Common myeloid progenitor, CD34-positive (primary cell): ENCODE results near the gene CAMSAP3.

Experiments
- CTCF ChIA-PET: fragments of 350-600 bp; sonication (Branson Sonifier 250); formaldehyde crosslinking; loops from one replicate; lab custom pipeline; 2021; ENCODE audit warnings: antibody characterized with exemption; lab: Charles Lee
- POLR2A ChIA-PET: fragments of 350-600 bp; sonication (Branson Sonifier 250); formaldehyde crosslinking; loops from one replicate; lab custom pipeline; 2021; ENCODE audit warnings: antibody characterized with exemption; lab: Charles Lee
- DNase-seq, 3 donors: peaks; one replicate each; pipeline versions ENCODE4 v3.0.0 to v3.0.0-alpha.2; 2013
- H3K27ac ChIP-seq, 2 experiments: 1 replicate in 1 of 2; 2 replicates in 1 of 2; pipeline ENCODE4 v1.7.0; 2013; ENCODE audit warnings: inconsistent platforms in 2 of 2, low read length in 2 of 2, mild to moderate bottlenecking in 2 of 2, low read depth in 1 of 2, moderate library complexity in 1 of 2; ENCODE audit not compliant: severe bottlenecking in 2 of 2, insufficient read depth in 1 of 2, poor library complexity in 1 of 2
- H3K27me3 ChIP-seq, 5 experiments: replicated peaks in 2 of 5; 1 replicate in 3 of 5; 2 replicates in 2 of 5; pipeline versions ENCODE4 v1.6.1 to v1.7.0; 2013; ENCODE audit warnings: low read length in 4 of 5, mild to moderate bottlenecking in 2 of 5, moderate library complexity in 2 of 5, inconsistent platforms in 1 of 5; ENCODE audit not compliant: insufficient read depth in 5 of 5, control insufficient read depth in 4 of 5
- H3K36me3 ChIP-seq, 4 experiments: 1 replicate in 2 of 4; 2 replicates in 2 of 4; pipeline versions ENCODE4 v1.6.1 to v1.7.0; 2013; ENCODE audit warnings: low read length in 3 of 4, control low read depth in 1 of 4, mild to moderate bottlenecking in 1 of 4; ENCODE audit not compliant: control insufficient read depth in 4 of 4, insufficient read depth in 4 of 4
- H3K4me1 ChIP-seq, 4 experiments: 1 replicate in 3 of 4; 2 replicates in 1 of 4; pipeline versions ENCODE4 v1.6.1 to v1.7.1; 2013; ENCODE audit warnings: low read length in 3 of 4, mild to moderate bottlenecking in 3 of 4, control low read depth in 1 of 4, inconsistent platforms in 1 of 4, moderate library complexity in 1 of 4; ENCODE audit not compliant: control insufficient read depth in 4 of 4, insufficient read depth in 4 of 4; ENCODE audit errors: control extremely low read depth in 1 of 4
- H3K4me3 ChIP-seq, 7 experiments: 1 replicate in 4 of 7; 2 replicates in 3 of 7; pipeline versions ENCODE4 v1.5.1 to v1.7.0; 2013; ENCODE audit warnings: mild to moderate bottlenecking in 7 of 7, low read length in 6 of 7, moderate library complexity in 6 of 7, inconsistent platforms in 2 of 7, low read depth in 2 of 7, control low read depth in 1 of 7; ENCODE audit not compliant: insufficient read depth in 4 of 7, control insufficient read depth in 1 of 7; ENCODE audit errors: extremely low read depth in 1 of 7
- H3K9me3 ChIP-seq, 5 experiments: 1 replicate in 4 of 5; 2 replicates in 1 of 5; pipeline versions ENCODE4 v1.6.1 to v1.7.1; 2013; ENCODE audit warnings: low read length in 4 of 5, mild to moderate bottlenecking in 2 of 5, inconsistent platforms in 1 of 5, low read depth in 1 of 5, moderate library complexity in 1 of 5; ENCODE audit not compliant: control insufficient read depth in 4 of 5, insufficient read depth in 2 of 5; ENCODE audit errors: control extremely low read depth in 1 of 5
- WGBS: methylation state at CpG from one replicate; pipeline ENCODE4 v1.1.5; 2013; ENCODE audit not compliant: insufficient coverage; 5-methylcytosine and 5-hydroxymethylcytosine counted together

The CAMSAP3 gene

DNA sequence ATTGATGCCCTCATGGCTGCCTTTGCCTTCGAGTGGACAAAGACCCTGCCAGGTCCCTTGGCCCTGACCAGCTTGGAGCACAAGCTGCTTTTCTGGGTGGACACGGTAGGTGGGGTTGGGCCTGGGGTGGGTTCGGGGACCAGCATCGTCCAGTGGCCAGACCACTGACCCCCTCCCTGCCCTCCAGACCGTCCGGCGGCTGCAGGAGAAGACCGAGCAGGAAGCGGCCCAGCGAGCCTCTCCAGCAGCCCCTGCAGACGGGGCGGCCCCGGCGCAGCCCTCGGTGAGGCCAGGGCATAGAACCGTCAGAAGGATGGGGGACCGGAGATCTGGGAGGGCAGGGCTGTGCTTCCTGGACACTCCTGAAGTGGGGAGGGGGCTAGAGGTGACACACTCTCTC lies 10.6 kb downstream of the CAMSAP3 start:
- Histone ChIP-seq H3K27me3 (peaks cover 0 to 3% (median 0%) of the 10 kb centered on the region in 5 experiments), H3K36me3 (no peaks in the 10 kb centered on the region), H3K4me1 (no peaks in the 10 kb centered on the region), H3K4me3 (no peak overlapping the region), H3K27ac (no peak overlapping the region), H3K9me3 (no peaks in the 10 kb centered on the region)
- DNase-seq, result no peak
- CTCF ChIA-PET, result no interaction called here
- POLR2A ChIA-PET, result no interaction called here
- 97% methylated on average over 14 of the region's 17 CpGs for WGBS

DNA sequence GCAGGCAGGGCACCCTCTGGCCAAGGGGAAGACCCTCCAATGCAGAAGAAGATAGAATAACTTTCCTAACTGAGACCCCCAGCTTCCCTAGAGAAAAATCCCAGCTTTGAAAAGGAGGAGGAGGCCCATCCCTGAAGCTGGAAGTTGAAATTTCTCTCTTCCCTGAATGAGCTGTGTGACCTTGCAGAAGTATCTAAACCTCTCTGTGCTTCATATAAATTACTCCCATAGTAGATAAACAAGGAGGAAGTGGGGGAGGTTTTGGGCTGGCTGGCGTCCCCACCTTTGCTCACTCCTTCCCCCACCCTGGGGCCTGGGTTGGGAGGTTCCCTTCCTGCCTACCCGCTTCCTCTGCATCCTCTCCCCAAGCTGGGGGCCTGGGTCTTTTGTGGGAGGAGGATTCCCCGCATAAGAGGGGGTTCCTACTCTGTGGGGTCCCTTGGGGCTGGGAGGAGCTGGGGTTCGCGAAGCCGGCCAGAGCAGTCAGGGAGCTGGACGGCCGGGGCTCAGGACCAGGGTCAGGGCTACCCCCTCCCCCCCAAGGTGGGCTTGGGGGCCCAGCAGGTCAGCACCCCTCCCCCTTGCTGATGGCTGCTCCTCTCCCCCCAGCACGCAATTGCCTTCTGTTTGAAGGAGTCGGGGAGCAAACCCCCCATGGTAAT lies 11.7 kb downstream of the CAMSAP3 start:
- Histone ChIP-seq H3K27me3 (peaks cover 0 to 3% (median 0%) of the 10 kb centered on the region in 5 experiments), H3K4me3 (no peak overlapping the region), H3K9me3 (no peaks in the 10 kb centered on the region), H3K27ac (no peak overlapping the region), H3K4me1 (no peaks in the 10 kb centered on the region), H3K36me3 (no peaks in the 10 kb centered on the region)
- ChIA-PET CTCF (interaction anchor here (0.5 kb wide), 1 partner anchor 403 kb away, joined by 4 read pairs; no protein-coding TSS in a partner anchor), POLR2A (no interaction called here)
- no peak for DNase-seq
- WGBS, result no CpG with 5 or more reads among the region's 10 CpGs

DNA sequence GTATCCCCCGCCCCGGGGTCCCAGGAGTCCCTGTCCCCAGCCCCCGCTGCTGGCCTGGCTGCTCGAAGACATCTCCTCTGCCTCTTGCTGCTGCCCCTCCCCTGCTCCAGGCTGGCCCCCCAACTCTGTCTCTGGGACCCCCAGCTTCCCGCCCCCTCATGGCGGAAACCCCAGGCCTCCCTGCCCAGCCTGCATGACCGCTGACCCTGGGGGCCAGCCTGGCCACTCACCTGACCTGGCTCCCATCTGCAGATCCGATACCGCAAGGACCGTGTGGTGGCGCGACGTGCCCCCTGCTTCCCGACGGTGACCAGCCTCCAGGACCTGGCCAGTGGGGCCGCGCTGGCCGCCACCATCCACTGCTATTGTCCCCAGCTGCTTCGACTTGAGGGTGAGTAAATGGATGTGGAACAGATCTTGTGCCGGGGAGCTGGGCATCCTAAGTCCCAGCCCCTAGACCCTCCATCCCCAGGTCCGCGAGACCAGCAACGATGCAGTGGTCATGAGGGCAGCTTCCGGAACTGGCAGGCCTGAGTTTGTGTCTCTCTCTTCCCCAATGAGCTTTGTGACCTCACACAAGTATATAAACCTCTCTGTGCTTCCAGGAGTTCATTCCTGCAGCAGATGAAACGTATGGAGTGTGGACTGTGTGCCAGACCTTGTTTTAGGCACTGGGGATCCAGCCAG lies 12.4 kb downstream of the CAMSAP3 start:
- Histone ChIP-seq H3K27me3 (peaks cover 0 to 3% (median 0%) of the 10 kb centered on the region in 5 experiments), H3K4me1 (no peaks in the 10 kb centered on the region), H3K9me3 (no peaks in the 10 kb centered on the region), H3K36me3 (no peaks in the 10 kb centered on the region), H3K27ac (no peak overlapping the region), H3K4me3 (no peak overlapping the region)
- over 99% methylated on average over 17 of the region's 25 CpGs for WGBS
- ChIA-PET POLR2A (no interaction called here), CTCF (no interaction called here)
- DNase-seq, result no peak

DNA sequence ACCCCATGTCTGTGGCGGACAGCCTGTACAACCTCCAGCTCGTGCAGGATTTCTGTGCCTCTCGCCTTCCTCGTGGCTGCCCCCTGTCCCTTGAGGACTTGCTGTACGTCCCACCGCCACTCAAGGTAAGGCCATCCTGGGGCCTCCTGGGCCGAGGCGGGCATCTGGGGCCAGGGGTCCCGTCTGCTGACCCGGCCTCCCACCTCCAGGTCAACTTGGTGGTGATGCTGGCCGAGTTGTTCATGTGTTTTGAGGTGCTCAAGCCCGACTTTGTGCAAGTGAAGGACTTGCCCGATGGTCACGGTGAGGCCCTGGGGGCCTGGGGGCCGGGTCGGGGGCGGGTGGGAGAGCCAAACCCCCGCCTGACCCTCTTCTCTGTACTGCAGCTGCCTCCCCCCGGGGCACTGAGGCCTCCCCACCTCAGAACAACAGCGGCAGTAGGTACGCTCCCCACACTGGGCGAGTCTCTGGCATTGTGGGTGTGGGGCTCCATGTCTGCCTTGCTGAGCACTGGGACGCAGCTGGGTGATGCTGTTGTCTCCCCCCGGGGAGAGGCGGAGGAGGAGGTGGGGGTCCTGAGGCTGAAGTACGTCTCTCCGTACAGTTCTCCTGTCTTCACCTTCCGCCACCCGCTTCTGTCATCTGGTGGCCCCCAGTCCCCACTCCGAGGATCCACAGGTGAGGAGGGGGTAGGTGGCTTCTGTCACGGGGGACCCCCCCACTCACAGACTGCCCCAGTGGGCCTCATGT lies 15.0 kb downstream of the CAMSAP3 start:
- 95% methylated on average over 18 of the region's 31 CpGs for WGBS

GRCh38 chr19:7611541-7612279 lies 16.0 kb downstream of the CAMSAP3 start:
- DNase-seq, result no peak
- no peaks in the 10 kb centered on the region for H3K4me1 ChIP-seq
- 96% methylated on average over 41 of the region's 41 CpGs for WGBS
- no peak overlapping the region for H3K4me3 ChIP-seq
- no peak overlapping the region for H3K27ac ChIP-seq
- CTCF ChIA-PET, result no interaction called here
- H3K36me3 ChIP-seq, result no peaks in the 10 kb centered on the region
- POLR2A ChIA-PET, result no interaction called here
- no peaks in the 10 kb centered on the region for H3K9me3 ChIP-seq
- H3K27me3 ChIP-seq, result no peaks in the 10 kb centered on the region

More for the DNA sequence above, 15.0 kb downstream of the CAMSAP3 start:
- CTCF ChIA-PET, result no interaction called here
- Histone ChIP-seq H3K9me3 (no peaks in the 10 kb centered on the region), H3K4me3 (no peak overlapping the region), H3K27me3 (no peaks in the 10 kb centered on the region), H3K36me3 (no peaks in the 10 kb centered on the region), H3K27ac (no peak overlapping the region), H3K4me1 (no peaks in the 10 kb centered on the region)
- DNase-seq, result no peak
- POLR2A ChIA-PET, result no interaction called here

DNA sequence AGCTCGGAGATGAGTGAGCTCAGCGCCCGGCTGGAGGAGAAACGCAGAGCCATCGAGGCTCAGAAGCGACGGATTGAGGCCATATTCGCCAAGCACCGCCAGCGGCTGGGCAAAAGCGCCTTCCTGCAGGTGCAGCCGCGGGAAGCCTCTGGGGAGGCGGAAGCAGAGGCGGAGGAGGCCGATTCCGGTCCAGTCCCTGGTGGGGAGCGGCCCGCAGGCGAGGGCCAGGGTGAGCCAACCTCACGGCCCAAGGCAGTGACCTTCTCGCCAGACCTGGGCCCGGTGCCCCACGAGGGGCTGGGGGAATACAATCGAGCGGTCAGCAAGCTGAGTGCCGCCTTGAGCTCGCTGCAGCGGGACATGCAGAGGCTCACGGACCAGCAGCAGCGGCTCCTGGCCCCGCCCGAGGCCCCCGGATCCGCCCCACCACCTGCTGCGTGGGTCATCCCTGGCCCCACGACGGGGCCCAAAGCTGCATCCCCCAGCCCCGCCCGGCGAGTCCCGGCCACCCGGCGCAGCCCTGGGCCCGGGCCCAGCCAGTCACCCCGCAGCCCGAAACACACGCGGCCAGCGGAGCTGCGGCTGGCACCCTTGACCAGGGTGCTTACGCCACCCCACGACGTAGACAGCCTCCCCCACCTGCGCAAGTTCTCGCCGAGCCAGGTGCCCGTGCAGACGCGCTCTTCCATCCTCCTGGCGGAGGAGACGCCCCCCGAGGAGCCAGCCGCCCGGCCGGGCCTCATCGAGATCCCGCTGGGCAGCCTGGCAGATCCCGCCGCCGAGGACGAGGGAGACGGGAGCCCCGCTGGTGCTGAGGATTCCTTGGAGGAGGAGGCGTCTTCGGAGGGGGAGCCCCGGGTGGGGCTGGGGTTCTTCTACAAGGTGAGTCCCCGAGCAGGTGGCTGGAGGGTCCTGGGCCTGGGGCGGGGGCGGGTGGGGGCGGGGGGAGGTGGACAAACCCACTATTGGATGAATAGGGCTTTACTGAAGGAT lies 16.9 kb downstream of the CAMSAP3 start:
- DNase-seq, result no peak
- Histone ChIP-seq H3K9me3 (no peaks in the 10 kb centered on the region), H3K27me3 (no peaks in the 10 kb centered on the region), H3K27ac (no peak overlapping the region), H3K4me3 (no peak overlapping the region), H3K4me1 (no peaks in the 10 kb centered on the region), H3K36me3 (peaks cover 0 to 2% (median 0%) of the 10 kb centered on the region in 4 experiments)
- ChIA-PET POLR2A (no interaction called here), CTCF (no interaction called here)
- WGBS, result 95% methylated on average over 67 of the region's 81 CpGs
